Measurements from ENCODE around the gene ALDH4A1.

ALDH4A1 gene

GRCh38 chr1:18938707-18939070 lies 36.3 kb upstream of the ALDH4A1 start:
- no peak for DNase-seq (ENCODE audit: low read depth)

GRCh38 chr1:18938008-18938706 lies 35.8 kb upstream of the ALDH4A1 start:
- DNase-seq (ENCODE audit: low read depth) = no peak

- no peak for DNase-seq (ENCODE audit: low read depth)
Observed at GRCh38 chr1:18937539-18937938, 35.2 kb upstream of the ALDH4A1 start.

GRCh38 chr1:18936814-18937481 lies 34.6 kb upstream of the ALDH4A1 start:
- DNase-seq (ENCODE audit: low read depth) = no peak

GRCh38 chr1:18936471-18936813 lies 34.1 kb upstream of the ALDH4A1 start:
- no peak for DNase-seq (ENCODE audit: low read depth)

GRCh38 chr1:18934205-18935000 lies 32.0 kb upstream of the ALDH4A1 start:
- no peak for DNase-seq (ENCODE audit: low read depth)

GRCh38 chr1:18932879-18933278 lies 30.5 kb upstream of the ALDH4A1 start:
- no peak for DNase-seq (ENCODE audit: low read depth)

- DNase-seq (ENCODE audit: low read depth) = no peak
Observed at GRCh38 chr1:18932387-18932786, 30.0 kb upstream of the ALDH4A1 start.

DNA sequence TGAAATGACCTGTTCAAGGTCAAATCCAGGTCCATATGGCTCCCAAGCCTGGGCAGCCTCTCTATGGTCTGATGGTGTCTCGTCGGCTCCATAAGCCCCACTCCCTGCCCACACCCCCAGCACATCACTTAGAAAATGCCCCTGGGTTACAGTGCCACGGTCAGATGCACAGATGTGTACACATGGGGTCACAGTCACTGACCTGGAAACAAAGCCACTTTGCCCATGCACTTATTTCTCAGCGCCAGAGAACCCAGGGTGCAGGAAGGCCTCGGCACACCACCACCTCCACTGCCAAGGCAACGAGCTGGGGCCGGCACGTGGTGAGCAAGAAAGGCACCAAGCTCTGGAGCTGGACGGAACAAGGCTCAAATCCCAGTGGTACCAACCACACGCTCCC lies 29.4 kb upstream of the ALDH4A1 start:
- no peak for DNase-seq (ENCODE audit: low read depth)

DNA sequence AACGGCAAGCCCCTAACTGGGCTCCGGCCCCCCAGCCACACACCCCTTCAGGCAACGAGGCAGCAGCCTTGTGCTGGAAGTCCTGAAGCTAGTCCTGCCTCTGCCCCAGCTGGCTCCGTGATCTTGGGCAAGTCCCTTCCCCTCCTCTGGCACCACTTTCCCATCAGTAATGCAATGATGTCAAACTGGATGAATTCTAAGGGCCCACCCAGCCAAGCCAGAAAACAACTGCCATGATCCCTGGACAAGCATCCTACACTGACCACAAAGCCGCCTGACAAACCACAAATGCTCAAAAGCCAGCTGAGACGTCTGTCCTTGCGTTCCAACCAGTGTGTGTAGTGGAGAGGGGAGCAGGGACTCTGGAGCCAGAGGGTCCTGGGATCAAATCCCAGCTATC lies 27.3 kb upstream of the ALDH4A1 start:
- DNase-seq (ENCODE audit: low read depth) = no peak

- DNase-seq (ENCODE audit: low read depth) = no peak
Observed at GRCh38 chr1:18928985-18929384, 26.6 kb upstream of the ALDH4A1 start.

GRCh38 chr1:18928406-18928805 lies 26.1 kb upstream of the ALDH4A1 start:
- DNase-seq (ENCODE audit: low read depth) = no peak

DNA sequence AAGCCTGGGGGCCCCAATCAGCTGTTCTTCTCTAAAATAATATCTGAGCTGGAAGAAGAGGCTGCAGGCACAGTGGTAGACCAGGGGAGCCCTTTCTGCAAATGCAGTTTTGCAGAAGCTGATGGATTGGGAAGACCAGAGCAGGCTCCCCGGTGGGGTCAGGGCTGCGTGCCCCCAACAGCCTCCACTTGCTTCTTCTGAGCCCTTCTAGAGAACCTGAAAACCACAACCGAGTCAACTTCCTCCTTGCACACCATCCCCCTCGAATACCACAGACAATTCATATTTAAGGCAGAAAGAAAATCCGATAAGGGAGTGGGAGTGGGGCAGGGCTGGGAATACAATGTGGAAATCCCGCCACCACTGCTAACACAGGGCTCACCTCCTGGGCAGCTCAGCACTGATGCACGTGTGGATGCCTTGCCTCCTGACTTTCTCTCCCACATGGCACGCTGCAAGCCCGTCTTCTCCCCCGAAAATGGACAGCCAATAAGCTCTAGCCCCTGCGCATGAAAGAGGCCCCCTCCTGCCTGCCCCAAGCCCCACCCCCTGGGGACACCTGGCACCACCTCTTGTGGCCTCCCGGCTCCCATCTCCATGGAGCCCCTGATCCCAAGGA lies 25.4 kb upstream of the ALDH4A1 start:
- no peak for DNase-seq (ENCODE audit: low read depth)

DNA sequence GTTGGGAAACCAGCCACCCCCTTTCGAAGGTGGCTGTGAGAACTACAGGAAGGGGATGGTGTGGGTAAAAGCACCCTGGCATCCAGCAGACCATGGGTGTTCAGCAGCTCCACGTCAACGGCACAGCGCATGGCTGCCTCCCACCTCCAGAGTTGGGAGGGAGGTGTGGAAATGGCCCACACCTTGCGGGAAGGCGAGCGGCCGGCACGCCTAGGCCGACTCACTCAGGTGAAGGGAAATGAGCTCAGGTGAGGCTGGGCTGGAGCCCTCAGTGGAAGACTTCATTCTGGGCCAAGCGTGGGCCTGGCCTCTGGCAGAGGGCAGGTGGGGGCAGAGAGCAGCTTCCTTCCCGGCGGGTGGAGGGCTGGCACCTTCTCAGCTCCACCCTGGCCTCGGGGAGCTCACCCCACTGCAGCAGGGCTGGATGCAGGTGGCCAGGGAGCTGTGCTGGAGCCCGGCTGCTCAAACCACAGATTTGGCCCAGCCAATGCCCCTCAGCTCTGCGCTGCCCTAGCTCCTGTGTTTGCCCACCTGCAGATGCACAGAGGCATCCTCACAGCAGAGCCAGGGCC lies 24.8 kb upstream of the ALDH4A1 start:
- DNase-seq (ENCODE audit: low read depth) = no peak

DNA sequence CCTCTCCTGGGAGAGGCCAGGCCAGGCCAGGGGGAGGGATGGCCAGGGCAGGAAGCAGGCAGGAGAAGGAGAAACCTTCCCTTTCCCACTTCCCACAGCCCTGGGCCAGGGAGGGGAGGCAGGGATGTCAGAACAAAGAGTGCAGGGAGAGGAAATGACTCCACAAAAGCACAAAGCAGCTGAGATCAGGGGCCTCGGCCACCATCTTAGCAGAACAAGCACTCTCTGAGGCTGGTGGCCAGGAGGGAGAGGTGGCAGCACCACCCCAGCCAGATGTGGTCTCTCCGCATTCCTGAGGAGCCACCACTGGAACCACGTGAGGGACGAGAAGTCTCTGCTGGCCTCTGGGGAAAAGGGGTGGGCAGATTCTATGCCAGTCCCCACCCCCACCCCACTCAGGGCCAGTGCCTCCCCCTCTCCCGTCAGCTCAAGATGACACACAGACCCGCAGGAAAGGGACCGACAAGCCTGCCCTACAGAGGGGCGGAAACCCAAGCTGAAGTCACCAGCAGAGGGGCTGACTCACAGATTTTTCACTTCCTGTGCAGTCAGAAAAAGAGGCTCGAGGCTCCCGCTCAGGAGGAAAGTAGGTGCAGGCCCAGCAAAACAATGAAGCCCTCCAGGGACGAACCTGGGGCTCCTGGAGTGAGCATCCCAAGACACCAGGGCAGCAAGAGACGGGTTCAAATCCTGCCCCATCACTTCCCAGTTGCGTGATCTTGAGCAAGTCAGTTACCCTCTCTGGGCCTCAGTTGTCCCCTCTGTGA lies 24.1 kb upstream of the ALDH4A1 start:
- DNase-seq (ENCODE audit: low read depth) = no peak

DNA sequence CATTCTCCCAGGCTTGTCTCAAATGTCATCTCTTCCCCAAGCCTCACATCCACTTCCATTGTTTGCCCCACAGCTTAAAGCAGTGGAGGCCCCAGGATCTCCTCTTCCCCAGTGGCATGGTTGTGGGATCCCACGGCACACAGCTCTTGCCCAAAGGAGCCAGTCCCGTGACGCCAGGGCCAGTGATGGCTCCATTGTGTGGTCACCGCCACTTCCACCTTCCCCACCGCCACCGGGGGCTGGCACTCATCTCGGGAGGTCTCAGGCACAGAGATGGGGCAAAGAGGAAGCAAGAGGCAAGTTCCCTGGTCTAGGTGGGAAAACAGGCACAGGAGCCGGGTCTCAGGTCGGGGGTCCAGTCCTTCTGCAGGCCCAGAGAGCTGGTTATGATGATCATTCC lies 22.9 kb upstream of the ALDH4A1 start:
- DNase-seq (ENCODE audit: low read depth) = no peak

- DNase-seq (ENCODE audit: low read depth) = no peak
Observed at GRCh38 chr1:18924221-18924691, 21.9 kb upstream of the ALDH4A1 start.

DNA sequence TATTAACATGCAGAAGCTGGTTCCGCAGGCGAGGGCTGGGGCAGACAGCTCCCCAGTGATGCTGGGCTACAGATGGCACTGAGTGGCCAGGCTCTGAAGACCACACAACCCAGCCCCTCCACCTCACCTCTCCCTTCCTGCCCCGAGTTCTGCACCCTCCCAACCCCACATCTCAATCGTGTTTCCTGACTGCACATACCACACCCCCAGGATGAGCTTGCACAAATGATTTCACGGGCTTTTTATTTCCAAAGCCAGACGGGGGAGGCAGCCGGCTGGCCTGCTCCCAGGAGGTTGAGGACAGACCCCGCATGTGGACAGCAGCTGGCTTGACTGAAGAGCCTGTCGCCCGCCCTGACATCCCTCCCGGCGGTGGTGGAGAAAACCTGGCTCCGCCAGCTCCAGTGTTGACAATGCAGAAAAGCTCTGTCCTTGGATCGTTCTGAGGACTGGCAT lies 21.4 kb upstream of the ALDH4A1 start:
- DNase-seq (ENCODE audit: low read depth) = no peak

DNA sequence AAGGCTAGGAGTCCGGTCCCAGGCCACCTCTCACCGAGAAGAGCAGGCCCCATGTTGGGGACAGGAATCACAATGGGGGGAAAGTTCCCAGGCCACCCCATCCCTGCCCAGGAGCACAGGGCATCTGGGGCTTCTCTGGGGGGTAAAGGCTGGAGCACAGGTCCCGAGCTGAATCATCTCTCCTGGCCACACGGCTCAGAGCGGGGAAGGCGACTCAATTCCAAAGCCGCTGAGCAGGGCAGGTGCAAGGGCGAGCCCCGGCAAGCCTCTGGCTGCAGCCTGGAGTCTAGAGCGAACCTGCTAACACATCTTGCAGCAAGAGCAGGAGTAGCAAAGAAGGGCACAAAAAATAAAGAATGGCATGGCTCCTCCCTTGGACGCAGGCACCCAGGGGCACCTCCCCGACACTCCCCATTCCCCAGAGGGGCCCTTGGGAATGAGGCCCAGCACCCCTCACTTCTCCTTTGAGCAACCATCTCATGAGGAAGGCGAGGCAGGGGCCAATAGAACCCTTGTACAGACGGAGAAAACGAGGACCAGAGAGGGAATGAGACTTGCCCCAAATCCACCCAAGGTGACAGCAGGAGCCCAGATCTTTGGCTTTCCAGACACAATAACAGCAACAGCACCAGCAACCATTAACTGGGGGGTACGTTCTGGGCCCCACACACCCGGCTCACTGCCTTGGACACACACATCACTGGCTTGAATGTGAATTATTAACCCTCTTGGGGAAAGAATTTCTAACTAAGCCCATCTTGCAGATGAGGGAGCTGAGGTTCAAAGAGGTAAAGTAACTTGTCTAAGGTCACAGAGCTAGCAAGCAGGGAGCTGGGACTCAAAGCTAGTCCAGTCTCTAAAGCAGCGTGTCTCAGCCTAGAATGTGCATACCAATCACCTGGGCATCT lies 20.7 kb upstream of the ALDH4A1 start:
- no peak for DNase-seq (ENCODE audit: low read depth)

DNA sequence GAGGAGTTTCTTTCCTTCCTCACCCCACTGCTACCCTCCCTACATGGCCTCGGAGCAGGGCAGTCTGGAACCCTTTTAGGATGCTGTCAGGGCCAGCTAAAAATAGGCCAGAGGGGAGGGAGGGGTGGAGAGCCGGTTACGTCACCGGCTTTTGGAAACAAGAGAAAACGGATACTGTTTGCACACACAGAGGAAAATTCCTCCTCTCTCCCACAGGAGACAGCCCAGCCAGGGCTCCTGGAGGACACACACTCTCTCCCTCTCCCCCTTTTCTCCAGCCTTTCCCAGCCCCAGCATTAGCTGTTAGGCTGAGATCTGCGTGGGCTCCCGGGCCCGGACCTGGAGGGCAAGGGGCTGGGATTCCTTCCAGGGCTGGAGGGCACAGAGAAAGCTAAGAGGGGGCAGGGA lies 20.0 kb upstream of the ALDH4A1 start:
- peak; percentile 62 for DNase-seq (ENCODE audit: low read depth)
